NK-92 (cell line): ENCODE results near the gene NAP1L4.

ENCODE experiments used
- DNase-seq: peaks from one replicate; lab custom pipeline; 2025; ENCODE audit not compliant: unreplicated experiment; lab: John Stamatoyannopoulos, UW

Gene NAP1L4

DNA sequence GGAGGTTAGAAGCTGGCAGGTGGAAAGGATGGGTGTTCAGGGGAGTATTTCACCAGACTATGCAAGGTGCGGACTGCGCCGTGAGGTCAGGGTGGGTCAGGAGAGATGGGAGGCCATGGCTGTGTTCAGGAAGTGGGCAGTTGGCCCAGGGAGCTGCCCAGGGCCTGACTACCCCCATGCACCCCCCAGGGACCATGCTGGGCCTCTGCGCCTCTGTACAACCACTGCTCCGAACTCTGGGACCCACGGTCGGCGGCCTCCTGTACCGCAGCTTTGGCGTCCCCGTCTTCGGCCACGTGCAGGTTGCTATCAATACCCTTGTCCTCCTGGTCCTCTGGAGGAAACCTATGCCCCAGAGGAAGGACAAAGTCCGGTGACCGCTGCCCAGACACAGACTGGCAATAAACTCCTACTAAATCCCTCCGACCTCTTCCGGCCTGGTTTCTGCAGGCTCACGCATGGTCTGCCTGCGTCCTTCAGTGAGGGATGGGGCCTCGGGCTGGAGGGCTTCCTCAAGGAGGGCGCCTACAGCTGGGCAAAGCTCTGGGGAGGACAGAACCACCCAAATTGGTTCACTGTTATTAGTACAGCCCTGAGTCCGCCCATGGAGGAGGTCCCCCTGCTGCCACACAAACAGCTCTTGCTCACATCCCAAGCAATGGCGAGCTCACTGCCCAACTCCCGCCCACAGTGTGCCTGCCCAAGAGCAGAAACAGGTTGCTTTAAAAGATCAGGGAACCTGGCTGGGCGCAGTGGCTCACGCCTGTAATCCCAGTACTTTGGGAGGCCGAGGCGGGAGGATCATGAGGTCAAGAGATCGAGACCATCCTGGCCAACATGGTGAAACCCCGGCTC is 67.1 kb downstream of the NAP1L4 start:
- no peak for DNase-seq

DNA sequence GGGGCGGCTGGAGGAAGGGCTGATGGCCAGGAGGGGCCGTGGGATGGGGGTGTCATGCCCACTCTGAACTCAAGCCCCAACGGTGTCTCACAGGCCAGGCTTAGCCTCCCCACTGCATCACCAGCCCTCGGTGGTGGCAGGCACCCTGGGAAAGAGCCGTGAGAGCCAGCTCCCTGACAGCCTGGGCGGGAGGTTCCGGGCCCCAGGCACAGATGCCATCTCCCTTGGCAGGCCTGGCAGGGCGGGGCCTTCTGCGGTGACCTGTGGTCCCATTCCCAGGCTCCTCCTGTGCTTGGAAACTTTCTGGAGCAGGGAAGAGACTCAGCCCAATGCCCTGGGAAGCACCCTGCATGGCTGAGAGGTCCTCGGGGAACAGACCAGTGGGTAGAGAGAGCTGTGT is 67.7 kb downstream of the NAP1L4 start:
- no peak for DNase-seq

- DNase-seq: no peak
Measured at GRCh38 chr11:2923446-2924375, 68.4 kb downstream of the NAP1L4 start.

DNA sequence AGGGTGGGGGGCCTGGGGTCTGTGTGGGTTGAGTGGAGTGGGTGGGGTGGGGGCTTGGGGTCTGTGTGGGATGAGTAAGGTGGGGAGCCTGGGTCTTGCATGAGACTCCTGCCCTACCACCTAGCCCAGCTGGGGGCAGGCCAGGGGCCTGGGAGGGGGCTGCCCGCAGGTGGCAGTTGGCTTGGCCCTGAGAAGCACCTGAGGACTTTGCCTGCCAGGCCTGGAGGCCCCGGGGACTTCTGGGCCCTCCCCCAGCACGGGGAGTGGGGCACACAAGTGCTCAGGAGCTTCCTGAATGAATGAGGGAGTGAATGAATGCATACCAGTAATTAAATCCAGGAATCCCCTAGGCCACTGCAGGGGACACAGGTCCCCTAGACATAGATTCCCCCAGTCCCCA is 69.5 kb downstream of the NAP1L4 start:
- DNase-seq: no peak

DNA sequence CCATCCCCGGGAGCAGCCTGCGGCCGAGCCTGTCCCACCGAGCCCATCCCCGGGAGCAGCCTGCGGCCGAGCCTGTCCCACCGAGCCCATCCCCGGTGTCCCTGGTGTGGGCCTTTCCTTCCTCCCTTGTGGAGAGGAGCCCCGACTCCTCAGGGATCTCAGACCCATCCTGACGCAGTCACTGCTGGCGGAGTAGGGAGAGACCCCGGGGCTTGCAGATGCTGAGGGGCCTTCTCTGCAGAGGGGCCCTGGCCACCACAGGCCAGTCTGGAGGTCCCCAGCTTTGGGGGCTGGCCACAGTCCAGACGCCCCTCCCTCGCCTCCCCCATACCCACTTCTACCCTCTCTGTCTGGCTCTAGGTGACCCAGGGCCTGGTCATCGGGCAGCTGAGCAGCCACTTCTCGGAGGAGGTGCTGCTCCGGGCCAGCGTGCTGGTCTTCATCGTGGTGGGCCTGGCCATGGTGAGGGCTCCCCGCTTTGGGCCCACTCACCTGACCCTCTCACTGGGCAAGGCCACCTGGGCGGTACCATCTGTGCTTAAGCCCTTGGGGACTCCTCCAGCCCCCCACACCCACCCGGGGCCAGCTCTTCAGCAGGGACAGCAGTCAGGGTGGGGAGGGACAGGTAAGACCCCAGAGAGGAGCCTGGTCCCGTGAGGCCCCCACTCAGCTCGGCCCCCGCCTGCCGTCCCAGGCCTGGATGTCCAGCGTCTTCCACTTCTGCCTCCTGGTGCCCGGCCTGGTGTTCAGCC is 70.2 kb downstream of the NAP1L4 start:
- no peak for DNase-seq

- no peak for DNase-seq
Measured at GRCh38 chr11:2921261-2921660, 70.9 kb downstream of the NAP1L4 start.

DNA sequence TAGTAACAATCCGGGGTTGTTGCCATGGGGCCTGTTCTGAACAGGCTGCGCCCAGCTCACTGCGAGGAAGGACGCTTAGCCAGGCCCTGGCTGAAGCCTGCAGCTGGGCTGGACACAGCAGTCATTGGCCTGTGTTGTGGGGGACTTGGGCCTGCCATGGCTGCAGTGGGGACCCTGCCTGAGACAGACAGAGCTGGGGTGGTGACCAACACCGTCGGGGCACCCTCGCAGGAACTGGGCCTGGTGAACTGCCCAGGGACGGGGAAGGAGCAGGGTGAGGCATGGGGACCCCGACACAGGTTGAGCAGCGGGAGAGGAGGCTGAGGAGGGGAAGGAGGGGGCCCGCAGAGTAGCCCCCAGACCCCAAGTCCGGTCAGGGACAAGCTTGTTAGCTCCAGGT is 71.8 kb downstream of the NAP1L4 start:
- DNase-seq: no peak

DNA sequence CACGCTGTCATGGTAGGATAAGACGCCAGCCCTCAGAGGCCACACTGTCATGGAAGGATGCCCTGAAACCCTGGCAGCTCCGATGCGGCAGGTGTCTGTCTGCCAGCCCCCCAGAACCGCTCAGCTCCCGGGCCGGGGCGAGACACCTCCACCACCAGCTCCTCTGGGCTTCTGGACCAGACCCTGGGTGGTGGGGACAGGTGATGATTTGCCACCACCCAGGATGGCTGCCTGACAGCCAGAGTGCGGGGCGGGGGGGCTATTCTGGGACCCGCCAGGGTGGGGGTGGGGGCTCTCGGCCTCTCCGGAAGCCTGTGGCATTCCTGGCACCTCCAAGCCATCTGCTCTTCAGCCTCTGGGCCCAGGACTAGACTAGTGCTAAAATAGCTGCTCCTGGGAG is 72.3 kb downstream of the NAP1L4 start:
- DNase-seq: no peak

DNA sequence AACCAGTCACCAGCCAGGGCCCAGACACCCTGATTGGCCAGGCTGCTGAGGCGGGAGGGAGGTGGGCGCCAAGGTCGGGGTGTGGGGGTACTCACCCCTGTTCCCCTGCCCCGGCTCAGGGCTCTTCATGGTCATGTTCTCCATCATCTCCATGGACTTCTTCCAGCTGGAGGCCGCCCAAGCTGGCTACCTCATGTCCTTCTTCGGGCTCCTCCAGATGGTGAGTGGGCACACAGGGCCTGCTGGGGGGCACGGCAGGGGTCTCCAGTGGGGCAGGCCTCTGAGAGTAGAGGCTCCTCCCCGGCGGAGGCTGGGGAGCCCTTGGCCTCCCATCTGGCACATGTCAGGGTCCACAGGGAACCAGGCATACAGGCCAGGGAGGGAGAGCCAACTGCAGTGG is 72.9 kb downstream of the NAP1L4 start:
- no peak for DNase-seq

- DNase-seq: no peak
Measured at GRCh38 chr11:2917842-2918490, 74.2 kb downstream of the NAP1L4 start.

- no peak for DNase-seq
Measured at GRCh38 chr11:2916892-2917645, 75.1 kb downstream of the NAP1L4 start.

GRCh38 chr11:2916114-2916891 is 75.8 kb downstream of the NAP1L4 start:
- DNase-seq: no peak

DNA sequence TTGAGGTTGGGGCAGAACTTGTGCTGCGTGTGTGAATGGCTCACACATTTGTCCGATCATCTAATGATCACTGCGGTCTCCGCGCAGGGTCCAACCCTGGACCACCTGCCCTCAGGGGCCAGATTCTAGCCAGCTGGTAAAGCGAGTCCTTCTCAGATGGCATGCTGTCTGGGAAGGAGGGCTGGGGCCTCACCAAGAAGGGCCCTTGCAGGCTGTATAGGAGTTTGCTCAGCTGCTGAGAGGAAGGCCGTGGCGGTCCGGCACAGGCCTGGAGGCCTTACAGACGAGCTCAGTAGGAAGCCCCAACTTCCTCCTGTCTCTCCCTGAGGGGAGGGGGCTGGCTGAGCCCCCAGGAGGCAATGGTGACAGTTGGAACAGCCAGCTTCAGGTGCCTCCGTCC is 76.7 kb downstream of the NAP1L4 start:
- DNase-seq: no peak

- DNase-seq: no peak
Measured at GRCh38 chr11:2914455-2915195, 77.5 kb downstream of the NAP1L4 start.

GRCh38 chr11:2913776-2914175 is 78.4 kb downstream of the NAP1L4 start:
- no peak for DNase-seq

GRCh38 chr11:2913019-2913431 is 79.1 kb downstream of the NAP1L4 start:
- no peak for DNase-seq

GRCh38 chr11:2912498-2912897 is 79.6 kb downstream of the NAP1L4 start:
- DNase-seq: no peak

- no peak for DNase-seq
Measured at GRCh38 chr11:2911785-2912391, 80.2 kb downstream of the NAP1L4 start.
